GM12801 (cell line): ENCODE results near the gene PPP2R3C.

ENCODE experiments used
- TF ChIP-seq, protein P1 (sequence below): IDR thresholded peaks from one replicate; pipeline ENCODE4 v1.5.1; 2011; ENCODE audit warnings: control low read depth; ENCODE audit not compliant: insufficient read length; ENCODE audit errors: extremely low read depth

PPP2R3C gene

DNA sequence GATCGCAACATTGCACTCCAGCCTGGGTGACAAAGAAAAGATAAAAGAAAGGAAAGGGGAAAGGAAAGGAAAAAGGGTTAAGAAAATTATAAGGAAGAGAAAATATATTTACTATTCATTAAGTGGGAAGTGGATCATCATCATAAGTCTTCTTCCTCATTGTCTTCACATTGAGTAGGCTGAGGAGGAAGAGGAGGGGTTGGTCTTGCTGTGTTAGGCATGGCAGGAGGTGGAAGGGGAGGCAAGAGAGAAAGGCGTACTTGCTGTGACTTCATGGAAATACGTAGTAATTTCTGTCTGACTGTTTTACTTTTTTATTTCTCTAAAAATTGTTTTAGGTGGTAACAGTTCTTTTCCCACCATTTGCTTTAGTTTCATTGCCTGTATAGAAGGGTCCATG lies 49.6 kb downstream of the PPP2R3C start:
- TF ChIP-seq, protein P1, sequence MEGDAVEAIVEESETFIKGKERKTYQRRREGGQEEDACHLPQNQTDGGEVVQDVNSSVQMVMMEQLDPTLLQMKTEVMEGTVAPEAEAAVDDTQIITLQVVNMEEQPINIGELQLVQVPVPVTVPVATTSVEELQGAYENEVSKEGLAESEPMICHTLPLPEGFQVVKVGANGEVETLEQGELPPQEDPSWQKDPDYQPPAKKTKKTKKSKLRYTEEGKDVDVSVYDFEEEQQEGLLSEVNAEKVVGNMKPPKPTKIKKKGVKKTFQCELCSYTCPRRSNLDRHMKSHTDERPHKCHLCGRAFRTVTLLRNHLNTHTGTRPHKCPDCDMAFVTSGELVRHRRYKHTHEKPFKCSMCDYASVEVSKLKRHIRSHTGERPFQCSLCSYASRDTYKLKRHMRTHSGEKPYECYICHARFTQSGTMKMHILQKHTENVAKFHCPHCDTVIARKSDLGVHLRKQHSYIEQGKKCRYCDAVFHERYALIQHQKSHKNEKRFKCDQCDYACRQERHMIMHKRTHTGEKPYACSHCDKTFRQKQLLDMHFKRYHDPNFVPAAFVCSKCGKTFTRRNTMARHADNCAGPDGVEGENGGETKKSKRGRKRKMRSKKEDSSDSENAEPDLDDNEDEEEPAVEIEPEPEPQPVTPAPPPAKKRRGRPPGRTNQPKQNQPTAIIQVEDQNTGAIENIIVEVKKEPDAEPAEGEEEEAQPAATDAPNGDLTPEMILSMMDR, result no peak

GRCh38 chr14:35068238-35069012 lies 53.4 kb downstream of the PPP2R3C start:
- TF ChIP-seq, protein P1, result no peak

DNA sequence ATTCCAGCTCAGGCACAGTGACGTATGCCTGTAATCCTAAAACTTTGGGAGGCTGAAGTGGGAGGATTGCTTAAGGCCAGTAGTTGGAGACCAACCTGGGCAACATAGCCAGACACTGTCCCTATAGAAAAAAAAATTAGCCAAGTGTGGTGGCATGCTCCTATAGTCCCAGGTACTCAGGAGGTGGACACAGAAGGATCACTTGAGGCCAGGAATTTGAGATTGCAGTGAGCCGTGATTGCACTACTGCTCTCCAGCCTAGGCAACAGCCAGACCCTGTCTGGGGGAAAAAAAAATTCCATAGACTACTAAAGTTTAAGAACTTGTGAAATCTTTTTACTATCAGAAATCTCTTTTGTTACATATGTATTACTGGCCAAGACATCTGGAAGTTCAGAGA lies 69.2 kb downstream of the PPP2R3C start:
- TF ChIP-seq, protein P1, result no peak

GRCh38 chr14:35051796-35052195 lies 70.0 kb downstream of the PPP2R3C start:
- TF ChIP-seq, protein P1, result no peak

DNA sequence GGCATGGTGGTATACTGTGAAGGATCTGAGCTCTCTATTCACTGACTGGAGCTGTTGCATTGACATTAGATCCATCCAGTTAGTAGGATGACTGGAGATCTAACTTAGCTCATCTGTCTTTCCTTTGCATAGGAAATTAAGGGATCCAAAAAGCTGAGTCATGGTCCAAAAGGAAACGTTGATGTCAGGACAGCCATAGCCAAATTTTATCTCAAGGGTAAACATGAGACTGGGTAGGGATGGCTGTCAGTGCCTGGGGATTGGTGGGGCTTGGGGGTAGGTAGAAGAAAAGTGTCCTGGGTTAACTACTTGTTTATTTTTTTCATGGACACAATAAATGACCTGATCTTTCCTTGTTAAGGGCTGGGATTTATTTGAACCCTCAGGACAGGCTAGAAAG lies 71.1 kb downstream of the PPP2R3C start:
- TF ChIP-seq, protein P1, result no peak

- TF ChIP-seq, protein P1, result no peak
These were observed 73.7 kb downstream of the PPP2R3C start for GRCh38 chr14:35047976-35048513.

DNA sequence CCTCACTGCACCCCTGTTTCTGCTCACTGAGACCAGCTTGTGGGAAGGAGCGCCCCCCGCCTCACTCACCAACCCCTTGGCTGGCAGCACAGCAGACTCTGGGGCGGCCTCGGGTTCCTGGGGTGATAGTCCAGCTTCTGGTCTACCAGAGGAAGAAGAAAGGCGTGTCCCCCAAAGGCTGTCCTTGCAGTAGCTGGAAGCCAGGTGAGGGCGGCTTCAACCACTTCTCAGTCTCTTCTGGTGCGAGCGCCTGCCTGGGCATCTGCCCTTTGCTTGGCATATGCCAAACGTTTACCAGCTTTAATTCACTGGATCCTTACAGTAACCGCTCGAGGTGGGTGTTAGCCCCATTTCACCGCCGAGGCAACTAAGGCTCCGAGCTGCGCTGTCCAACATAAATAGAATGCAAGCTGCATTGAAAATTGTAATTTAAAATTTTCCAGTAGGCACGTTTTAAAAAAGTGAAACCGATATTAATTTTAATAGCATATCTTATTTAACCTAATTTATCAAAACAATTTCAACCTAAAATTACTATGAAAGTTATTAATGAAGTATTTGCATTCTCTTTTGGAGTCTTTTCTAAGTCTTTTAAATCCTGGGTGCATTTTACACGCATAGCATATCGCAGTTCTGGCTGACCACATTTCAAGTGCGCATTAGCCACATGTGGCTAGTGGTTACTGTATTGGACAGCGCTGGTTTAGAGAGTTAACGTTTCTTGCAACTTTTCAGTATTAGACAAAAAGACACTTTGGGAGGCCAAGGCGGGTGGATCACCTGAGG lies 74.8 kb downstream of the PPP2R3C start:
- TF ChIP-seq, protein P1, result no peak
